GM12864 (cell line): ENCODE measurements around the gene NDUFS6.

Experiments
- DNase-seq: peaks from one replicate; pipeline ENCODE4 v3.0.0-alpha.2; 2011; ENCODE audit warnings: low read depth
- H3K4me3 ChIP-seq: 2 replicates; pipeline ENCODE4 v1.5.1; 2011; ENCODE audit warnings: mild to moderate bottlenecking, low read depth, low read length, control low read depth
- TF ChIP-seq, protein P1 (sequence below): IDR thresholded peaks from 2 replicates; pipeline ENCODE4 v1.5.1; 2011; ENCODE audit warnings: low read depth, mild to moderate bottlenecking, moderate library complexity, low read length, control low read depth, inconsistent platforms; ENCODE audit errors: missing control alignments

NDUFS6 gene

DNA sequence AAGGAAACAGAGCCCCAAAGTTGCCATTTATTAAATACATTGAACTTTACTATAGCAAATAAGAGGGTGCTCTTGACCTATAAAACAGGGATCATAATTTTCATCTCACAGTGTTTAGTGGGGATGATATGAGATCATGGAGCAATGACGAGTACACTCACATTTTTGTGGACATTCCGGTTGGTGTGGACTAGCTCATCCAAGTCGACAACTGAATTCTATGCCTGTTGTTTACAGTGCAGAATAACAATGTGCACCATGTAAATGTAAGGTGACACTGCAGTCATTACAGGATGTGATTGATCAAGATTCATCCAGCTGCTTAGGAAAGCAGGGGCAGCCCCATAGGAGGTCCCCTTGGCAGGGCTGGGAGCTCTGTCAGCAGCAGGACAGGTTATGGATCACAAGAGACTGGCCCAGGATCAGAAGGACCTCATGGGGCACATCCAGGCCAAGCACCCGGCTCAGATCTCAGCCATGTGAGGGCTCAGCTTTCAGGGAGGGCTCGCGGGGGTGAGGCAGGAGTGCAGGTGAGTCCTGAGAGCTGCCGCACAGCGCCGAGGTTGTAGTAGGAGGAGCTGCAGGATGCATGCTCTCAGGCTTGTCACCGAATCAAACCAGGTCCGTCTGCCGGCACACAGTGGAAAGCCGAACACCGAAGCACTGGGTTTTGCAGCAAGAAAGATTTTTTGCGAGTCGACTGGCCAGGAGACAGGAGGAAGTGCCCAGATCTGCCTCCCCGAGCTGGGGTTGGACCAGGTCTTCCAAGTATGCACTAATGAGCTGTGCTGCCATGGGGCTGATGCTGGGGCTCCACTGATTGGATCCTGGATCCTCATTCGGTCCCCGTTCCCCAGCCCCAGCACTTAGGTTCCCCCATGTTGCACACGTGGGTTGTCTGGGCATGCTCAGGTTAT, 29.8 kb upstream of the NDUFS6 start:
- TF ChIP-seq, protein P1, sequence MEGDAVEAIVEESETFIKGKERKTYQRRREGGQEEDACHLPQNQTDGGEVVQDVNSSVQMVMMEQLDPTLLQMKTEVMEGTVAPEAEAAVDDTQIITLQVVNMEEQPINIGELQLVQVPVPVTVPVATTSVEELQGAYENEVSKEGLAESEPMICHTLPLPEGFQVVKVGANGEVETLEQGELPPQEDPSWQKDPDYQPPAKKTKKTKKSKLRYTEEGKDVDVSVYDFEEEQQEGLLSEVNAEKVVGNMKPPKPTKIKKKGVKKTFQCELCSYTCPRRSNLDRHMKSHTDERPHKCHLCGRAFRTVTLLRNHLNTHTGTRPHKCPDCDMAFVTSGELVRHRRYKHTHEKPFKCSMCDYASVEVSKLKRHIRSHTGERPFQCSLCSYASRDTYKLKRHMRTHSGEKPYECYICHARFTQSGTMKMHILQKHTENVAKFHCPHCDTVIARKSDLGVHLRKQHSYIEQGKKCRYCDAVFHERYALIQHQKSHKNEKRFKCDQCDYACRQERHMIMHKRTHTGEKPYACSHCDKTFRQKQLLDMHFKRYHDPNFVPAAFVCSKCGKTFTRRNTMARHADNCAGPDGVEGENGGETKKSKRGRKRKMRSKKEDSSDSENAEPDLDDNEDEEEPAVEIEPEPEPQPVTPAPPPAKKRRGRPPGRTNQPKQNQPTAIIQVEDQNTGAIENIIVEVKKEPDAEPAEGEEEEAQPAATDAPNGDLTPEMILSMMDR = no peak
- H3K4me3 ChIP-seq = no peak overlapping the region
- DNase-seq = no peak

DNA sequence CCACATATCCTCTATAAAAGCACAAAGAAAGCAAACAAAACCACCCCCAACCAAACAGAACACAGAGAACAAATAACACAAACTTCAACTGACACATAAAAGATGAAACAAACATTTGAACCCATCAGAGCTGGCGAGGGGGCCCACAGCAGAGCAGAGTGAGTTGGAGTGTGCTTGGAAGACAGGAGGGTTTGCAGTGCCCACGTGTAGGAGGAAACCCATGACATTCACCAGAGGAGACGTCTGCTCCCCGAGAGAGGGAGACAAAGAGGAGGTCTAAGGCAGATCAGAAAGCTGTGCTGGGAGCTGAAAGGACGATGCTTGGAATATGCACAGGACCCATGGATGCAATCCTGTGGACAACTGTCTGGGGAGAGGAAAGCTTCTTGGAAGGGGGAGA, 28.6 kb upstream of the NDUFS6 start:
- TF ChIP-seq, protein P1 = peak; percentile 52
- no peak overlapping the region for H3K4me3 ChIP-seq
- DNase-seq = no peak

DNA sequence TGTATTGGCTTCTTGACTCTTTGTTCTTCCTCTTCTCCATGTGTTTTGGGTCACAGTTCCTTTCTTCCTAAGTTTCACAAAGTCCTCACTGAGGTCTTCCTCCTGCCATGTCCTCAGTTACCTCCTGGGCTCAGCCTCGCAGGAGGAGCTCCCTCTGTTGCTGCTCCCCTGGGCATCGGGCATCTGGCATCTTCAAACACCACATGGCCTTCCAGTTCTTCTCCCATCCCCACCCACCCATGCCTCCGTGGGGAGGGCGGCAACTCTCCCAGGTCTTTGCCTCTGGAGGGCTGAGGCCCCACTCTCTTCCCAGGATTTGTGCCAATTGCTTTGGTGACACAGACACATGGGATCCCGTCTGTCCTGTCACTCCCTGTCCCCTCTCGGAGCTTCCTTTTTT, 24.4 kb upstream of the NDUFS6 start:
- TF ChIP-seq, protein P1 = no peak
- no peak for DNase-seq
- H3K4me3 ChIP-seq = no peak overlapping the region

DNA sequence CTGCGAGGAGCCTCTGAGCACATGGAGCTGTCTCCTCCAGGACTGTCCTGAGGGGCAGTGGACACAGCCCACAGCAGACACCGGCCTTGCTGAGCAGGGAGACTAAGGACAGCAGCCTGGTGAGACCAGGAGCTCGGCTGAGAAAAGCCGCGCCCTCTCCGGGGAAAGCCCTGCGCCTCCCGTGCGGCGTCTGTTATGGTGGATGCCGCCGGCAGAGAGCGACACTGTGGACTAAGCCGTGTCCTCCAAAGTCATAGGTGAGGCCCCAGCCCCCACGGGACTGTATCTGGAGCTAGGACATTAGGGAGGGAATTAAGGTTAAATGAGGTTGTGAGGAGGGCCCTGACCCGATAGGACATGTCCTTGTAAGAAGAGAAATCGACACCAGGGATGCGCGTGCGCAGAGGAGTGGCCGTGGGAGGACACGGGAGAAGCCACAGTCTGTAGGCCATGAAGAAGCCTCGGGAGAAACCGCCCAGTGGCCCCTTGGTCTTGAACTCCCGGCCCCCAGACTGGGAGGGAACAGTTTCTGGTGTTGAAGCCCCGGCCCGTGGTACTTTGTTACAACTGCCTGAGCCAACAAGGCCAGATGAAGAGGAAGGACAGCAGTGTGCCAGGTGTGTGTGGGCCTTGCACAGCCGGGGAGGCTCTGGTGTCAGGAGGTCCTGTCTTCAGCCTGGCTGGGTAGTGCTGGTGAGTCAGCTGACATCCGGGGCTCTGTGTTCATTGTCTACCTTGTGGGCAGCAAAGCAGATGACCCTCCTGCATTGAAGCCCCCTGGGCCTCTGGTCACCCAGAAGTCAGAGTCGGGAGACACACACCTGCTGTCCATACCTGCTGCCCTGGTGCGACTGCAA, 23.7 kb upstream of the NDUFS6 start:
- DNase-seq = no peak

DNA sequence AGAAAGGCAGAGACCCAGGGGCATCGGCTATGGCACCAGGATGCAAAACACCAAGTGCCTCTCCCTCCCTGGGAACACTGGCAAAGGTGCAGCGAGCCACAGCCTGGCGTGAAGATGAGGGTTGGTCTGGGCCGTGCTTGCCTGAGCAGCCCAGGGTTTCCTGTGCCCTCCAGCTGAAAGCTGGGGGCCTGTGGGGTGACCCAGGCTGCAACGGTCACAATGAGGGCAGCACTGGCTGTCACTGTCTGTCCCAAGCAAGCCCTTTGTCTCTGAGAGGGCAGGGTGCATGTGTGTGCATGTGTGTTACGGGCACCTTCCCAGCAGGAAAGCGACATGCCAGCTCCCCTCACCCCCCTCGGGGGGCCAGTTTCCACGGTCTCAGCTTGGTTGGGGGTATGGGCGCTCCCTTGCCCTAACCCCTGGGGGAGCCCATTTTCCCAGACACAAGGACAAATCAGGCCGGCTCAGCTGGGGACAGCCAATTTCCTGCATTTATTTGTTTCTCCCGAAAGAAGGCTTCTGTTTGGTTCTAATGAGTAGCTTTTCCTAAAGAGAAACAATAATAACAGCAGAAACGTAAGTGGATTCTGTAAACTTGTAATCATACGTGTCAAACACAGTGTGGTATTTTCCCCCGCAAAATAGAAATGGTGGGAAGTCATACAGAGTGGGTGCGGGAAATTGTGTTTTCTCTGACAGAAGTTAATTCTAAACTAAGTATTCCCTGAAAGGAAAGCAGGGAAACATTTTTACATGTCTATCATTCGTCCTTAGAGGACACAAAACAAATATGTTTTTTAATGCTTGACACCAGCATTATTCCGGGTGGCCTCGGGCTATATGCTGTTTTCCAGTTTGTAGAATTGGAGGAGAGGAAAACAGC, 22.8 kb upstream of the NDUFS6 start:
- no peak for DNase-seq
- no peak overlapping the region for H3K4me3 ChIP-seq
- TF ChIP-seq, protein P1 = no peak

More for the DNA sequence above, 23.7 kb upstream of the NDUFS6 start:
- no peak overlapping the region for H3K4me3 ChIP-seq
- TF ChIP-seq, protein P1 = no peak

DNA sequence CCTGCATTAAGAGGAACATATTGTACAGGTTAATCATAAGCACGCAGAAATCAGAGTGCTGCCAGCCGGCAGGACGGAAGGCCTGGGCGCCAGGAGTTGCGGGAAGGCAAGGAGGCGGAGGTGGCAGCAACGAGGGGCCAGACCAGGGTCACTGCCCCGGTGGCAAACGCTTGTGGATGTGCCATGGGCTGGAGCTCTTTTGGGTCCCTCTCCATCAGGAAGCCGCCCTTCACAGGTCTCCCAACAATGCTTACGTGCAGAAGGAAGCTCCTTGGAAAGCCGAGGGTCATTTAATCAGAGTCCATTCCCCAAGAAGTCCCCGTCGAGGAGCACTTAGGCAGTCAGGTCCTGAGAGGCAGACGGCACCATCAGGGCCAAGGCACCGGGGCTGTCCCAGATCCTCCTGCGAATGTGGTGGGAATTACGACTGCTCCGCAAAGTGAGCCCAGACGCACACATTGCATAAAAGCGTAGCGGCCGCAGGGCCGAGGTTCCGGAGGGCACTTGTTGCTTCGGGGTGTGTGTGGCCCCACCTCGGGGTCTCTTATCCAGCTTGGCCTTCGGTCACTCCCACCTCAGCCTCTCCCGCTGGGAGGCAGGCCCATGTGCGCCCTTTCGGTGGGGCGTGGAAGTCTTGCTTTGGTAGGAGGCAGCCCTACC, 22.1 kb upstream of the NDUFS6 start:
- no peak overlapping the region for H3K4me3 ChIP-seq
- DNase-seq = no peak
- TF ChIP-seq, protein P1 = no peak
